ENCODE measurements around the gene APOBEC3F.

The APOBEC3F gene

DNA sequence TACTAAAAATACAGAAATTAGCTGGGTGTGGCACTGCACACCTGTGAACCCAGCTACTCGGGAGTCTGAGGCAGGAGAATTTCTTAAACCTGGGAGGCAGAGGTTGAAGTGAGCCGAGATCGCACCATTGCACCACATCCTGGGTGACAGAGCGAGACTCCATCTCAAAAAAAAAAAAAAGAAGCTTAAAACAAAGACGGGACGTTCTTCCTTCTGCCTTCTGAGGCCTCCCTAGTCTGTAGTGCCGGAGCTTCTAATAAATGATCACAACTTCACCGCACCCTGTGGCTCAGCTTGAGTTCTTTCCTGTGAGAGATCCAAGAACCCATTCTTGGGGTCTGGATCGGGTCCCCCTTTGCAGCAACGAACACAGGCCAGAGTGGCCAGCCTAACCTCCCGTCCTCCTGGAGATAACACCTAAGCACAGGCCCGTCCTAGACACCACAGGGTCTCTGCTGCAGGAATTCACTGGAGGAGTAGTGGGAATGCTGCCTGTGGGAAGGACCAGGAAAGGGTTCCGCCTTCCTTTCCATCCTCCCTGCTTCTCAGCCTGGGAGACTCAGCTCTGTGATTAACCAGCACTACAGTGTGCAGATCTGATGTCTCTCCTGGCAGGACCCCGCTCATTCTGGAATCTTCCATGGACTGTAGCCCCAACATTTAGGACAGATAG, 54.2 kb downstream of the APOBEC3F start:
- no peak for DNase-seq

DNA sequence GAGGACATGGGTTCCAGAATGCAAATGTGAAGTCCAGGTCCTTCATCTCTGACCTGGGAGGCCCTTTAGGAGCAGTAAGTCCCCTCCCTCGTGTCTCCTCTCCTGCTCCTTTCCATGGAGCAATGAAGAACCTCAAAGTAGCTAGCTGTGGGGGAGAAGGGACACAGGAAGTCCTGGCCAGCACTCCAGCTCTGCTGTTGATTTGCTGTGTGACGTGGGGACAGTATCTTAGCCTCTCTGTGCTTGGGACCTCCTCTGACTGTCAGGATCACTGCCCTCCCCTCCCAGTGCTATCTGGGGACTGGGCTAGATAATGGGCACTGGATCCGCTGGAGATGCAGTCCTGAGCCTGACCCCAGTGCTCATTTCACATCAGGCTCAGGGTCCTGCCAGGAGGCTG, 55.3 kb downstream of the APOBEC3F start:
- no peak for DNase-seq

DNA sequence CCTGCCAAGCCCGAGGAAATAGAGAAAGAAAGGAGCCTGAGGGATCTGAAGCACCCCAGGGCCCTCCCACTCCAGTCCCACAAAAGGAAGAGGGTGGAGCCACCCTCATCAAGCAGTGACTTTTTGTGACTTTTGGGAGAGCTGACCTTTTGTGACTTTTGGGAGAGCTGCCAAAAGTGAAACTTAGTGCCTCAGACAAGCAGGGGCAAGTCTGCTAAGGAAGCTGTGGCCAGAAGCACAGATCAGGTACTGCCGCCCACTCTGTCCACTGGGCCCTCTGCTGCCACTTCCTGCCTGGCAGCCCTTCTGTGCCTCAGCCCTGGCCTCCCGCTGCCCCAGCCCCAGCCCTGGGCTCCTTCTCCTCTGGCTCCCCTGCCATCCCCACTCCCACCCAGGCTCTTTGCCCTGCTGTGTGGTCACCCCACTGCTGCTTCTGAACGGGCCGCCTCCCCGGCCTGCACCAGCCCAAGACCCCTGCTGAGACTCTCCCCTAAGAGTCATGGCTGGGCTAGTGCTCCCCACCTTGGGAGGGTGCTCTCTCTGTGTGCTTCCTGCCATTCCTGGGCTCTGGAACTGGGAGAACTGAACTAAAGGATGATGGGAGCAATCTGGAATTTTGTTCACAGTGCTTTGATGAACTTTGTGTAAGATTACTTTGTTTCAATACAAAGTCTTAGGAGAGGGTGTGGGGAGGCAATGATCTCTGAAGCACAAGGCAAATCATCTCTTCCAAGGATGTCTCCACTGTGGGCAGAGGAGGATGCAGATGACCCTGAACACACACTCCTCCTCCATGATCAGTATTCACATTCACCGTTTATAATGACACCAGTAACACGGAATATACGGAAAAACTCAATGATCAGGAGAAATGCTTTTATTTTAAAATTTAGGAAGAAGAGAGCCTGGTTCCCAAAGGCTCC, 56.7 kb downstream of the APOBEC3F start, which contains the start of gene APOBEC3H:
Gene APOBEC3H, plus strand, starts transcription at position 147 of the 923 bp plus-strand sequence. CDS start 3,035 bp downstream, outside the sequence.
- peak; percentile 54 for DNase-seq

DNA sequence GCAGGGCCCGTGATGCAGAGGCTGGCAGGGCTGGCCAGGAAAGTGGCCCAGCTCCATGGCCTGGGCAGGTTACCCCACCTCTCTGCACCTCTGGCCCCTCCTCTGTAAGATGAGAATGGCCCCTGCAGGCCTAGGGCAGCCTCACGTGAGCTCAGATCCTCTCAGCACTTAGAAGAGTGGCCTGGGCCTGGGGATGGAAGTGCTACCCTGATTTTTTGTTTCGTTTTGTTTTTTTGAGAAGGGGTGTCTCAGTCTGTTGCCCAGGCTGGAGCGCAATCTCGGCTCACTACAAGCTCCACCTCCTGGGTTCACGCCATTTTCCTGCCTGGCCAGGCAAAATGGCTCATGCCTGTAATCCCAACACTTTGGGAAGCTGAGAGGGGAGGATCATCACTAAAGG, 57.4 kb downstream of the APOBEC3F start:
- peak; percentile 35 for DNase-seq

DNA sequence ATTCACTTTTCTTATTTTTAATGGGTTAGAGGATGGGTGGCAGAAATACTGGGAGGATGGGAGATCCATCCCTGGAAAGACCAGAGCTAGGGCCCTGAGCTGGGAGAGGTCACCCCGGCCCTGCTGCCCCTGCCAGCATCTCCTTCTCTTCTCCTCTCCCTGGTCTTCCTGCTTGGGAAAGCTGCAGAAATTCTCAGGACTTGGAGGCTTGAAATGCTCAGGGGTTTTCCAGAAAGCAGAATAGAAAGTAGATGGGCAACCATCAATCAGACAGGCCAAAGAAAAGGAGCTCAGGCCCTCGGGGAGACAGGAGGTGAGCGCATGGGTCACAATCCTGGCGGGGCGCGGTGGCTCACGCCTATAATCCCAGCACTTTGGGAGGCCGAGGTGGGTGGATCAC, 57.9 kb downstream of the APOBEC3F start:
- DNase-seq: no peak

GRCh38 chr22:39101226-39101625, 60.6 kb downstream of the APOBEC3F start:
- no peak for DNase-seq

- DNase-seq: no peak
Measured at GRCh38 chr22:39103431-39103830, 62.8 kb downstream of the APOBEC3F start.
